WTC11 (cell line): Measurements from ENCODE around the gene ZNF609. TPM values are rescaled to one million over a fixed set of nuclear protein-coding genes. Genes with fewer than 3 reads are reported as not detected.

Experiments
- ATAC-seq: fragments of 200-7000 bp; cut with Tn5 transposase; 2 replicates; pipeline ENCODE4 v1.10.0; 2021; ENCODE audit warnings: mild to moderate bottlenecking, moderate library complexity
- CTCF ChIA-PET: fragments of 300-600 bp; sonication (Branson Sonifier 250); formaldehyde crosslinking; loops from one replicate; lab custom pipeline; 2021; ENCODE audit warnings: antibody characterized with exemption; lab: Charles Lee
- POLR2A ChIA-PET: fragments of 350-600 bp; sonication (Branson Sonifier 250); formaldehyde crosslinking; loops from one replicate; lab custom pipeline; 2021; ENCODE audit warnings: antibody characterized with exemption; lab: Charles Lee
- DNase-seq: peaks from one replicate; pipeline ENCODE4 v3.0.0; 2021; ENCODE audit warnings: low spot score
- H3K27ac Mint-ChIP-seq: 2 replicates; pipeline ENCODE4 v1.8.0; 2021; ENCODE audit warnings: mixed read lengths
- H3K27me3 Mint-ChIP-seq: 2 replicates; pipeline ENCODE4 v1.8.0; 2021; ENCODE audit warnings: low read depth, mild to moderate bottlenecking, moderate library complexity, mixed read lengths
- H3K36me3 Mint-ChIP-seq: 2 replicates; pipeline ENCODE4 v1.8.0; 2021; ENCODE audit warnings: mixed read lengths
- H3K4me1 Mint-ChIP-seq: 2 replicates; pipeline ENCODE4 v1.8.0; 2022; ENCODE audit warnings: mixed read lengths
- H3K4me3 Mint-ChIP-seq: 2 replicates; pipeline ENCODE4 v1.8.0; 2021; ENCODE audit warnings: mild to moderate bottlenecking, moderate library complexity, mixed read lengths
- H3K9me3 Mint-ChIP-seq: 2 replicates; pipeline ENCODE4 v1.8.0; 2021; ENCODE audit warnings: mixed read lengths
- AR ChIP-seq: fragments of 250-450 bp; sonication (Bioruptor Pico); IDR thresholded peaks from 2 replicates; pipeline ENCODE4 v1.9.0; 2021; ENCODE audit warnings: mild to moderate bottlenecking
- ARID4B ChIP-seq: sonication (generic); formaldehyde crosslinking; IDR thresholded peaks from 2 replicates; pipeline ENCODE4 v1.8.0; 2023; ENCODE audit warnings: missing genetic modification reagents, mild to moderate bottlenecking, borderline replicate concordance
- CREM ChIP-seq: sonication (generic); formaldehyde crosslinking; IDR thresholded peaks from 2 replicates; pipeline ENCODE4 v1.8.1; 2022; ENCODE audit warnings: mild to moderate bottlenecking, missing genetic modification reagents, moderate library complexity
- ELF4 ChIP-seq: sonication (generic); formaldehyde crosslinking; IDR thresholded peaks from 2 replicates; pipeline ENCODE4 v1.8.1; 2022; ENCODE audit warnings: low read depth, mild to moderate bottlenecking, moderate library complexity, missing genetic modification reagents
- EMX1 ChIP-seq: fragments of 250-450 bp; sonication (Bioruptor Pico); IDR thresholded peaks from 2 replicates; pipeline ENCODE4 v1.8.0; 2021; ENCODE audit warnings: mild to moderate bottlenecking
- ESRRA ChIP-seq: sonication (generic); formaldehyde crosslinking; IDR thresholded peaks from 2 replicates; pipeline ENCODE4 v1.8.1; 2022; ENCODE audit warnings: mild to moderate bottlenecking, missing genetic modification reagents, borderline replicate concordance
- GABPB1 ChIP-seq: sonication (generic); formaldehyde crosslinking; IDR thresholded peaks from 2 replicates; pipeline ENCODE4 v1.8.1; 2023; ENCODE audit warnings: mild to moderate bottlenecking, missing genetic modification reagents
- NFE2L1 ChIP-seq: sonication (generic); formaldehyde crosslinking; IDR thresholded peaks from 2 replicates; pipeline ENCODE4 v1.8.1; 2023; ENCODE audit warnings: missing genetic modification reagents
- NR2C2 ChIP-seq: sonication (generic); formaldehyde crosslinking; IDR thresholded peaks from 2 replicates; pipeline ENCODE4 v1.8.0; 2022; ENCODE audit warnings: mild to moderate bottlenecking, missing genetic modification reagents
- NR3C1 ChIP-seq: sonication (generic); formaldehyde crosslinking; conservative IDR thresholded peaks from 2 replicates; pipeline ENCODE4 v1.8.1; 2023; ENCODE audit warnings: low read depth, mild to moderate bottlenecking, missing genetic modification reagents
- SP1 ChIP-seq: sonication (generic); formaldehyde crosslinking; conservative IDR thresholded peaks from 2 replicates; pipeline ENCODE4 v1.8.1; 2022; ENCODE audit warnings: missing genetic modification reagents
- TCF7 ChIP-seq: sonication (generic); formaldehyde crosslinking; IDR thresholded peaks from 2 replicates; pipeline ENCODE4 v1.8.0; 2022; ENCODE audit warnings: mild to moderate bottlenecking, low read depth, missing genetic modification reagents, moderate library complexity
- TEAD4 ChIP-seq: sonication (generic); formaldehyde crosslinking; IDR thresholded peaks from 2 replicates; pipeline ENCODE4 v1.8.0; 2022; ENCODE audit warnings: mild to moderate bottlenecking, missing genetic modification reagents
- ZNF219 ChIP-seq: sonication (generic); formaldehyde crosslinking; IDR thresholded peaks from 2 replicates; pipeline ENCODE4 v1.8.0; 2023; ENCODE audit warnings: missing genetic modification reagents, mild to moderate bottlenecking, borderline replicate concordance
- ZNF317 ChIP-seq: sonication (generic); formaldehyde crosslinking; IDR thresholded peaks from 2 replicates; pipeline ENCODE4 v1.8.1; 2023; ENCODE audit warnings: low read depth, mild to moderate bottlenecking, moderate library complexity, missing genetic modification reagents, borderline replicate concordance
- total RNA-seq: library from RNA; stranded (reverse); gene quantifications from 3 replicates; pipeline ENCODE4 v1.2.3, GENCODE V29; 2021
- TF ChIP-seq, protein P1 (sequence below): sonication (generic); formaldehyde crosslinking; IDR thresholded peaks from 2 replicates; pipeline ENCODE4 v1.8.0; 2022; ENCODE audit warnings: mild to moderate bottlenecking, missing genetic modification reagents
- TF ChIP-seq, protein P2 (sequence below): sonication (generic); formaldehyde crosslinking; IDR thresholded peaks from 2 replicates; pipeline ENCODE4 v1.8.1; 2022; ENCODE audit warnings: low read depth, missing genetic modification reagents, borderline replicate concordance

The ZNF609 gene
- total RNA-seq, 1 experiment from 2014 or later, result 47.4 TPM

- TF ChIP-seq AR (CRISPR knock-in tag), result no peak
- no peak for TF ChIP-seq NR2C2
- TF ChIP-seq ARID4B, result no peak
Observed at GRCh38 chr15:64476550-64476949, 16.2 kb downstream of the ZNF609 start (continued).

DNA sequence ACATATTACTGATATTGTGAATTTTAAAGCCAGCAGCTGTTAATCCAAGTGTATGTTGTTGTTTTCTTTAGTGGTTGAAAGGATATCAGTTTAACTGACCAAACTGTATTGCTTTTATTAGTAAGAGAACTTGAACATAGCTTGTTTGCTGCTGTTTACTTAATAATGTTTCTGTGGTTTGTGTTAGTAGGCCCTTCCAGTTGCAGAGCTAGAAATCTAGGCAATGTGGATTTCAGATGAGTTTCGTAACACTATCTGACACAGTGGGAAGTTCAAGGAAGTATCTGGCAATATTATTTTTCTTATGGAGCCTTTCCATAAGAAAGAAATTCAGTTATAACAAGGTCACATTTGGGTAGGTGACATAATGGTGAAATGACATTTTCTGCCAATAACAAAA, 18.5 kb downstream of the ZNF609 start:
- peak overlapping the region; percentile 92; the same call in 1 of the 2 replicates for H3K27ac Mint-ChIP-seq
- no peaks in the 10 kb centered on the region for H3K36me3 Mint-ChIP-seq
- POLR2A ChIA-PET, result interaction anchor here (0.7 kb wide), 1 partner anchor 12 kb away, joined by 4 read pairs; no protein-coding TSS in a partner anchor
- ATAC-seq (no peak), DNase-seq (no peak)
- CTCF ChIA-PET, result interaction anchor here (1.1 kb wide), 1 partner anchor 307 kb away, joined by 3 read pairs; no protein-coding TSS in a partner anchor
- H3K9me3 Mint-ChIP-seq, result no peaks in the 10 kb centered on the region
- H3K4me1 Mint-ChIP-seq, result peaks cover 15% of the 10 kb centered on the region
- H3K27me3 Mint-ChIP-seq, result no peaks in the 10 kb centered on the region
- TF ChIP-seq, protein P1, sequence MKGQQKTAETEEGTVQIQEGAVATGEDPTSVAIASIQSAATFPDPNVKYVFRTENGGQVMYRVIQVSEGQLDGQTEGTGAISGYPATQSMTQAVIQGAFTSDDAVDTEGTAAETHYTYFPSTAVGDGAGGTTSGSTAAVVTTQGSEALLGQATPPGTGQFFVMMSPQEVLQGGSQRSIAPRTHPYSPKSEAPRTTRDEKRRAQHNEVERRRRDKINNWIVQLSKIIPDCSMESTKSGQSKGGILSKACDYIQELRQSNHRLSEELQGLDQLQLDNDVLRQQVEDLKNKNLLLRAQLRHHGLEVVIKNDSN (CRISPR knock-in tag), result no peak
- no peak for TF ChIP-seq GABPB1
- TF ChIP-seq, protein P2, sequence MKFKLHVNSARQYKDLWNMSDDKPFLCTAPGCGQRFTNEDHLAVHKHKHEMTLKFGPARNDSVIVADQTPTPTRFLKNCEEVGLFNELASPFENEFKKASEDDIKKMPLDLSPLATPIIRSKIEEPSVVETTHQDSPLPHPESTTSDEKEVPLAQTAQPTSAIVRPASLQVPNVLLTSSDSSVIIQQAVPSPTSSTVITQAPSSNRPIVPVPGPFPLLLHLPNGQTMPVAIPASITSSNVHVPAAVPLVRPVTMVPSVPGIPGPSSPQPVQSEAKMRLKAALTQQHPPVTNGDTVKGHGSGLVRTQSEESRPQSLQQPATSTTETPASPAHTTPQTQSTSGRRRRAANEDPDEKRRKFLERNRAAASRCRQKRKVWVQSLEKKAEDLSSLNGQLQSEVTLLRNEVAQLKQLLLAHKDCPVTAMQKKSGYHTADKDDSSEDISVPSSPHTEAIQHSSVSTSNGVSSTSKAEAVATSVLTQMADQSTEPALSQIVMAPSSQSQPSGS, result no peak
- no peak for TF ChIP-seq EMX1 (CRISPR knock-in tag)
- TF ChIP-seq ZNF219 (CRISPR knock-in tag), result no peak
- no peak for TF ChIP-seq ZNF317 (CRISPR knock-in tag)
- TF ChIP-seq NR3C1, result no peak
- TF ChIP-seq NFE2L1 (CRISPR knock-in tag), result no peak
- no peak for TF ChIP-seq CREM (CRISPR knock-in tag)
- TF ChIP-seq TCF7 (CRISPR knock-in tag), result no peak
- TF ChIP-seq ARID4B, result no peak
- TF ChIP-seq TEAD4 (CRISPR knock-in tag), result no peak
- no peak for TF ChIP-seq SP1
- no peak for TF ChIP-seq ESRRA (CRISPR knock-in tag)
- TF ChIP-seq ELF4 (CRISPR knock-in tag), result no peak
- H3K4me3 Mint-ChIP-seq, result no peak overlapping the region
